Measurements from ENCODE around the gene KIF6.
A peak's percentile ranks its signal among the peaks of the same experiment; 100 is the strongest.

KIF6 gene

DNA sequence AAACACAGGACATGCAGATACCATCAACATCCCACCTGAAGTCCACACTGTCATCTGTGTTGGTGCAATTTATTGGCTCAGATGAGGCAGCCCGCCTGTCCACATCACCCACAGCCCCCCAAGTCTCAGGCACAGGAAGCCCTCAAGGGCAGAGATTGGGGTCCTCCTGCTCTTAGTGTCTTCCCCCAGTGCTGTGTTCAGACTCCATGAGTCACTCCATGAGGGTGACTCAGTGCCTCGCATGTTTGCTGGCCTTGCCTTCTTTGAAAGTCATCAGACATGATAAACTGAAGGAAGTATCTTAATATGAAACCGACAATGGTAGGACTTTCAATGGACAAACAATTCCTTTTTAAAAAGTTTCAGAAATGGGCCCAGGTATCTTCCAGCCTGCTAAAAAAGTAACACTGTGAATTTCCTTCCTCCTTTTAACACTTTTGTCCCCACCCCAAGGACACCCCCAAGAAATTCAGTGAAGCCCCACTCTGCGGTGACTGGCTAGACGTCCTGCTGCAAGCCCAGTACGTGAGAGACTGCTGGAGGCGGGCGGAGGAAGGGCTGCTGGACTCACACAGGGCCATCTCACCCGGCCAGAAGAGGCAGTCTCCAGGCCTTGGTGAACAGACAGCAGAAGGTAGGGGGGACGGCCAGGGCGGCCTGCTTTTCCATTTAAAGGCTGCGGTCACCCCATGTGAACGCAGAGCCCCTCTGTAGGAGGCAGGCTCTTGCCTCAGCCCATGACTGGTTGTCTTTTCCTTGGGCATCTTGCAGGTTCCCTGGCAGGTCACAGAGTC, 359.7 kb downstream of the KIF6 start:
- Histone ChIP-seq H3K27ac (ENCODE audit: low read length) (no peak overlapping the region), H3K9me3 (replicated peaks; ENCODE audit: insufficient read depth, low read length) (no peaks in the 10 kb centered on the region), H3K36me3 (replicated peaks; ENCODE audit: insufficient read depth, low read length) (no peaks in the 10 kb centered on the region), H3K27me3 (replicated peaks; ENCODE audit: insufficient read depth, low read length) (no peaks in the 10 kb centered on the region), H3K79me2 (ENCODE audit: low read length) (no peaks in the 10 kb centered on the region), H3K4me1 (ENCODE audit: low read length) (no peaks in the 10 kb centered on the region), H3K4me3 (ENCODE audit: low read length) (no peak overlapping the region), H3K4me2 (ENCODE audit: low read depth, low read length) (no peak overlapping the region), H2AFZ (ENCODE audit: low read length) (no peak overlapping the region), H3F3A (ENCODE audit: insufficient read depth, low read length) (no peaks in the 10 kb centered on the region), H3K9me2 (replicated peaks; ENCODE audit: insufficient read depth, low read length) (no peaks in the 10 kb centered on the region), H4K20me1 (ENCODE audit: insufficient read depth, low read length) (no peaks in the 10 kb centered on the region), H3K9ac (ENCODE audit: low read length) (no peak overlapping the region)
- TF ChIP-seq EZH2phosphoT487 (IDR thresholded peaks at IDR 0.05; ENCODE audit: low read length), result no peak
- no peak for TF ChIP-seq EZH2 (optimal IDR thresholded peaks at IDR 0.05; ENCODE audit: low read depth, low read length)
- TF ChIP-seq, protein P1, sequence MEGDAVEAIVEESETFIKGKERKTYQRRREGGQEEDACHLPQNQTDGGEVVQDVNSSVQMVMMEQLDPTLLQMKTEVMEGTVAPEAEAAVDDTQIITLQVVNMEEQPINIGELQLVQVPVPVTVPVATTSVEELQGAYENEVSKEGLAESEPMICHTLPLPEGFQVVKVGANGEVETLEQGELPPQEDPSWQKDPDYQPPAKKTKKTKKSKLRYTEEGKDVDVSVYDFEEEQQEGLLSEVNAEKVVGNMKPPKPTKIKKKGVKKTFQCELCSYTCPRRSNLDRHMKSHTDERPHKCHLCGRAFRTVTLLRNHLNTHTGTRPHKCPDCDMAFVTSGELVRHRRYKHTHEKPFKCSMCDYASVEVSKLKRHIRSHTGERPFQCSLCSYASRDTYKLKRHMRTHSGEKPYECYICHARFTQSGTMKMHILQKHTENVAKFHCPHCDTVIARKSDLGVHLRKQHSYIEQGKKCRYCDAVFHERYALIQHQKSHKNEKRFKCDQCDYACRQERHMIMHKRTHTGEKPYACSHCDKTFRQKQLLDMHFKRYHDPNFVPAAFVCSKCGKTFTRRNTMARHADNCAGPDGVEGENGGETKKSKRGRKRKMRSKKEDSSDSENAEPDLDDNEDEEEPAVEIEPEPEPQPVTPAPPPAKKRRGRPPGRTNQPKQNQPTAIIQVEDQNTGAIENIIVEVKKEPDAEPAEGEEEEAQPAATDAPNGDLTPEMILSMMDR (IDR thresholded peaks at IDR 0.05; ENCODE audit: low read length), result no peak
- DNase-seq, result no peak

DNA sequence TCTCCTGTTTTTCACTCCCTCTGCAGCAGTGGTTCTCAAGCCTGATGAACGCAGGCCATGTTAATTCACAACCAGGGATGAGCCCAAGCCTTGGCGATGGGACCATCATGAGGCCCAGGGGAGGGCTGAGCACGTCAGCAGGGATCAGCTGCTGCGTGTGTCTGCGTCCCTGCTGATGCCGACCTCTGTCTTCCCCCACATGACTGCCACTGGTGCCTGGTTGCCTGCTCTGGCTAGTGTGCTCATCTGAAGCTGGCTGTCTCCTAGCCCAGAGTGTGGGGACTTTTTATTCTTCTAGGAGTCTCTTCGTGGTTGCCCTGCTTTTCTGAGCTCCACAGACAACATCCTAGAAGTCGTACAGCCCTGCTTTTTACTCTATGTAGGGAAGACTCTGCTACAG, 361.9 kb downstream of the KIF6 start:
- H3K9me2 ChIP-seq (replicated peaks; ENCODE audit: insufficient read depth, low read length), result no peaks in the 10 kb centered on the region
- H2AFZ ChIP-seq (ENCODE audit: low read length), result no peak overlapping the region
- TF ChIP-seq EZH2phosphoT487 (IDR thresholded peaks at IDR 0.05; ENCODE audit: low read length), result no peak
- TF ChIP-seq, protein P1 (IDR thresholded peaks at IDR 0.05; ENCODE audit: low read length), result no peak
- no peak for TF ChIP-seq EZH2 (optimal IDR thresholded peaks at IDR 0.05; ENCODE audit: low read depth, low read length)
- H4K20me1 ChIP-seq (ENCODE audit: insufficient read depth, low read length), result no peaks in the 10 kb centered on the region
- H3K36me3 ChIP-seq (replicated peaks; ENCODE audit: insufficient read depth, low read length), result no peaks in the 10 kb centered on the region
- no peaks in the 10 kb centered on the region for H3K79me2 ChIP-seq (ENCODE audit: low read length)
- DNase-seq, result no peak
- no peak overlapping the region for H3K9ac ChIP-seq (ENCODE audit: low read length)
- 0 out of 2 replicates have a peak, but pooled peaks cover 4% of the 10 kb centered on the region for H3K4me1 ChIP-seq (ENCODE audit: low read length)
- no peak overlapping the region for H3K4me2 ChIP-seq (ENCODE audit: low read depth, low read length)
- no peaks in the 10 kb centered on the region for H3K27me3 ChIP-seq (replicated peaks; ENCODE audit: insufficient read depth, low read length)
- H3F3A ChIP-seq (ENCODE audit: insufficient read depth, low read length), result no peaks in the 10 kb centered on the region
- no peak overlapping the region for H3K27ac ChIP-seq (ENCODE audit: low read length)
- H3K9me3 ChIP-seq (replicated peaks; ENCODE audit: insufficient read depth, low read length), result no peaks in the 10 kb centered on the region
- H3K4me3 ChIP-seq (ENCODE audit: low read length), result no peak overlapping the region

DNA sequence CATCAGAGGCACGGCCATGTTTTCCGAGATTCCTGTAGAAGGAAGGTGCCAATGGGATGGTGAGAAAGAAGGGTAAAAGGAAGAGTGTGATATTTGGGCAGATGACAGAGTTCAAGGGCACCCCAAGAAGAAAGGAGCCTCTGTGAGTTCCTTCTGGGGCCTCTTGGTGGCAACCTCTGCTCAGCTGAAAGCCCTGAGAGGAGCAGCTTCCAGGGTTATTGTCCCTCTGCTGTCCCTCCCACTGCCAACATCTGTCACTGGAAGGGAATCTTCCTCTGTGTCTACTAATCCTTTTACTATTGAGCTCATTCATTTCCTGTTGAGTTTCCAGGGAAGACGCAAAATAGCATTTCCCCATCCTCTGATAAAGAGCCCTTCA, 362.7 kb downstream of the KIF6 start:
- Histone ChIP-seq H3K27me3 (replicated peaks; ENCODE audit: insufficient read depth, low read length) (no peaks in the 10 kb centered on the region), H2AFZ (ENCODE audit: low read length) (peak overlapping the region; percentile 68), H3K4me1 (ENCODE audit: low read length) (0 out of 2 replicates have a peak, but pooled peaks cover 5% of the 10 kb centered on the region), H3F3A (ENCODE audit: insufficient read depth, low read length) (no peaks in the 10 kb centered on the region), H3K4me2 (ENCODE audit: low read depth, low read length) (peak overlapping the region; percentile 61; the same call in 1 of the 2 replicates), H3K79me2 (ENCODE audit: low read length) (no peaks in the 10 kb centered on the region), H3K4me3 (ENCODE audit: low read length) (no peak overlapping the region), H3K9ac (ENCODE audit: low read length) (no peak overlapping the region), H3K36me3 (replicated peaks; ENCODE audit: insufficient read depth, low read length) (no peaks in the 10 kb centered on the region), H4K20me1 (ENCODE audit: insufficient read depth, low read length) (no peaks in the 10 kb centered on the region), H3K9me2 (replicated peaks; ENCODE audit: insufficient read depth, low read length) (no peaks in the 10 kb centered on the region), H3K9me3 (replicated peaks; ENCODE audit: insufficient read depth, low read length) (no peaks in the 10 kb centered on the region), H3K27ac (ENCODE audit: low read length) (no peak overlapping the region)
- peak; percentile 11 for DNase-seq
- TF ChIP-seq EZH2phosphoT487 (IDR thresholded peaks at IDR 0.05; ENCODE audit: low read length) (no peak), EZH2 (optimal IDR thresholded peaks at IDR 0.05; ENCODE audit: low read depth, low read length) (no peak)
